A549 (cell line): ENCODE results near the gene ARHGEF1. TPM values are rescaled to one million over a fixed set of nuclear protein-coding genes. Genes with fewer than 3 reads are reported as not detected.

Experiments used
- ATAC-seq, 2 experiments: fragments of 200-7000 bp in 1 of 2; fragments of >200 bp in 1 of 2; cut with Nextera tagmentation in 1 of 2; cut with Tn5 transposase in 1 of 2; 3 replicates each; pipeline versions ENCODE4 v1.8.0 to v1.9.1; 2018 to 2020; ENCODE audit warnings: mild to moderate bottlenecking in 1 of 2, moderate library complexity in 1 of 2
- CTCF ChIA-PET: fragments of 300-600 bp; sonication (Branson Sonifier 250); formaldehyde crosslinking; extraction: SDS; loops from one replicate; lab custom pipeline; 2021; ENCODE audit warnings: antibody characterized with exemption, inconsistent platforms; lab: Yijun Ruan, JAX
- POLR2A ChIA-PET: fragments of 350-600 bp; formaldehyde crosslinking; extraction: SDS; loops from one replicate; lab custom pipeline; 2021; ENCODE audit warnings: antibody characterized with exemption, inconsistent platforms; lab: Yijun Ruan, JAX
- DNase-seq, 2 experiments: peaks; one replicate each; pipeline versions ENCODE4 v3.0.0 to v3.0.0-alpha.2; 2011 to 2016; ENCODE audit warnings: low read depth in 1 of 2, low spot score in 1 of 2
- FAIRE-seq: peaks from 2 replicates; lab custom pipeline; 2011; peaks lifted over from hg19 to GRCh38; lab: Jason Lieb, UNC
- H3K27ac ChIP-seq, 2 experiments: fragments of >200 bp; sonication (Bioruptor Twin); formaldehyde crosslinking; 3 replicates each; pipeline ENCODE4 v1.5.1; 2016 to 2017
- H3K4me1 ChIP-seq: fragments of >200 bp; sonication (Bioruptor Twin); formaldehyde crosslinking; 3 replicates; pipeline ENCODE4 v1.6.1; 2016
- H3K4me2 ChIP-seq: fragments of >200 bp; sonication (Bioruptor Twin); formaldehyde crosslinking; 3 replicates; pipeline ENCODE4 v1.6.1; 2016
- H3K4me3 ChIP-seq: fragments of >200 bp; sonication (Bioruptor Twin); formaldehyde crosslinking; 3 replicates; pipeline ENCODE4 v1.5.1; 2016
- H3K9me3 ChIP-seq: fragments of >200 bp; sonication (Bioruptor Twin); formaldehyde crosslinking; 3 replicates; pipeline ENCODE4 v1.6.1; 2016
- ATOH8 ChIP-seq: fragments of 250-450 bp; sonication (Bioruptor Pico); IDR thresholded peaks from 2 replicates; pipeline ENCODE4 v1.5.0; 2020; ENCODE audit warnings: low read depth, mild to moderate bottlenecking, moderate library complexity
- CBX8 ChIP-seq: fragments of 200-600 bp; sonication (generic); IDR thresholded peaks from 2 replicates; pipeline ENCODE4 v1.6.1; 2016
- CHD2 ChIP-seq: fragments of 150-350 bp; IDR thresholded peaks from 2 replicates; pipeline ENCODE4 v1.6.1; 2014; ENCODE audit warnings: low read length; ENCODE audit not compliant: partially characterized antibody
- E2F6 ChIP-seq: IDR thresholded peaks from 2 replicates; pipeline ENCODE4 v1.6.1; 2012; ENCODE audit warnings: low read depth, borderline replicate concordance
- EHMT2 ChIP-seq: fragments of 200-600 bp; sonication (generic); IDR thresholded peaks from 2 replicates; pipeline ENCODE4 v1.6.1; 2016; ENCODE audit warnings: antibody characterized with exemption, low read depth, mild to moderate bottlenecking, moderate library complexity
- FOSB ChIP-seq: fragments of 250-450 bp; sonication (Bioruptor Pico); IDR thresholded peaks from 2 replicates; pipeline ENCODE4 v1.5.0; 2020; ENCODE audit warnings: mild to moderate bottlenecking, moderate library complexity
- HDAC2 ChIP-seq: fragments of 200-600 bp; sonication (generic); IDR thresholded peaks from 2 replicates; pipeline ENCODE4 v1.6.1; 2016
- HEYL ChIP-seq: fragments of 250-450 bp; sonication (Bioruptor Pico); IDR thresholded peaks from 2 replicates; pipeline ENCODE4 v1.8.0; 2021; ENCODE audit warnings: mild to moderate bottlenecking, moderate library complexity
- HOXA7 ChIP-seq: fragments of 250-450 bp; sonication (Bioruptor Pico); IDR thresholded peaks from 2 replicates; pipeline ENCODE4 v1.5.0; 2020; ENCODE audit warnings: mild to moderate bottlenecking, moderate library complexity
- JUNB ChIP-seq: fragments of >200 bp; sonication (Bioruptor Twin); formaldehyde crosslinking; IDR thresholded peaks from 2 replicates; pipeline ENCODE4 v1.6.1; 2016
- NR3C1 ChIP-seq: fragments of >200 bp; sonication (Bioruptor Twin); formaldehyde crosslinking; IDR thresholded peaks from 3 replicates; pipeline ENCODE4 v1.6.1; 2017
- PHF8 ChIP-seq: fragments of 200-600 bp; sonication (generic); IDR thresholded peaks from 2 replicates; pipeline ENCODE4 v1.6.1; 2016; ENCODE audit warnings: low read depth, mild to moderate bottlenecking, antibody characterized with exemption, moderate library complexity, borderline replicate concordance
- POLR2AphosphoS2 ChIP-seq: conservative IDR thresholded peaks from 2 replicates; pipeline ENCODE4 v1.6.1; 2012; ENCODE audit warnings: low read length, improper control_type of control experiment, inconsistent platforms
- RARB ChIP-seq: fragments of 250-450 bp; sonication (Bioruptor Pico); IDR thresholded peaks from 2 replicates; pipeline ENCODE4 v1.8.0; 2021; ENCODE audit warnings: mild to moderate bottlenecking, moderate library complexity
- REST ChIP-seq: fragments of 200-600 bp; sonication (generic); IDR thresholded peaks from 2 replicates; pipeline ENCODE4 v1.6.1; 2016; ENCODE audit warnings: antibody characterized with exemption, mild to moderate bottlenecking, moderate library complexity
- SMC3 ChIP-seq: fragments of >200 bp; sonication (Bioruptor Twin); formaldehyde crosslinking; IDR thresholded peaks from 3 replicates; pipeline ENCODE4 v1.6.1; 2018; ENCODE audit warnings: inconsistent platforms
- TFCP2L1 ChIP-seq: fragments of 250-450 bp; sonication (Bioruptor Pico); IDR thresholded peaks from 2 replicates; pipeline ENCODE4 v1.5.0; 2021; ENCODE audit warnings: mild to moderate bottlenecking
- USF2 ChIP-seq: fragments of 450-650 bp; IDR thresholded peaks from 2 replicates; pipeline ENCODE4 v1.6.1; 2014; ENCODE audit warnings: antibody characterized with exemption
- ZNF302 ChIP-seq: fragments of 250-450 bp; sonication (Bioruptor Pico); IDR thresholded peaks from 2 replicates; pipeline ENCODE4 v1.9.0; 2021; ENCODE audit warnings: inconsistent platforms, mild to moderate bottlenecking, moderate library complexity
- WGBS: methylation state at CpG from one replicate; pipeline ENCODE4 v1.1.6; 2017; ENCODE audit errors: missing lambda C conversion rate; 5-methylcytosine and 5-hydroxymethylcytosine counted together
- polyA plus RNA-seq, 4 experiments: library from polyadenylated mRNA; depleted of rRNA in 3 of 4; stranded (reverse); fragments of >200 nt; fragmentation: RNase III in 1 of 4; extraction: RNeasy Plus Mini Kit Qiagen cat#74134 plus additional on column Dnase treatment in 1 of 4; gene quantifications; 2 replicates in 3 of 4; 3 replicates in 1 of 4; pipeline ENCODE4 v1.2.3, GENCODE V29; 2011 to 2017
- TF ChIP-seq, protein P1 (sequence below): fragments of >200 bp; sonication (Bioruptor Twin); formaldehyde crosslinking; IDR thresholded peaks from 3 replicates; pipeline ENCODE4 v1.6.1; 2016

Gene ARHGEF1
- polyA plus RNA-seq, 2 of the 4 experiments (the other 2 are of a cell fraction): 38.0 to 84.2 TPM

- no peak for FAIRE-seq
- 77% methylated on average over 19 of the region's 19 CpGs for WGBS
Measured at GRCh38 chr19:41847351-41848105, 35.5 kb upstream of the ARHGEF1 start.

More at GRCh38 chr19:41847351-41848105, 35.5 kb upstream of the ARHGEF1 start:
- ChIA-PET CTCF (interaction anchor here (0.6 to 16.4 kb wide), 11 partner anchors 8 to 417 kb away, joined by 3 to 243 read pairs (median 6); partner anchors contain the start of gene RPS19), POLR2A (interaction anchor here (3.5 kb wide), 1 partner anchor 12 kb away, joined by 17 read pairs; the partner anchor contains the start of gene RPS19)
- ATAC-seq (no peak), DNase-seq (no peak)
- H3K27ac ChIP-seq: no peak overlapping the region
- no peak for TF ChIP-seq PHF8
- no peak for TF ChIP-seq CBX8
- TF ChIP-seq ZNF302 (CRISPR knock-in tag): no peak
- no peak for TF ChIP-seq HEYL (CRISPR knock-in tag)
- TF ChIP-seq HDAC2: no peak
- no peak for TF ChIP-seq SMC3
- no peak for TF ChIP-seq E2F6
- no peak for TF ChIP-seq ATOH8 (CRISPR knock-in tag)
- no peak for TF ChIP-seq JUNB
- TF ChIP-seq RARB (CRISPR knock-in tag): no peak
- TF ChIP-seq TFCP2L1 (CRISPR knock-in tag): no peak
- TF ChIP-seq EHMT2: no peak
- no peak for TF ChIP-seq CHD2
- TF ChIP-seq, protein P1, sequence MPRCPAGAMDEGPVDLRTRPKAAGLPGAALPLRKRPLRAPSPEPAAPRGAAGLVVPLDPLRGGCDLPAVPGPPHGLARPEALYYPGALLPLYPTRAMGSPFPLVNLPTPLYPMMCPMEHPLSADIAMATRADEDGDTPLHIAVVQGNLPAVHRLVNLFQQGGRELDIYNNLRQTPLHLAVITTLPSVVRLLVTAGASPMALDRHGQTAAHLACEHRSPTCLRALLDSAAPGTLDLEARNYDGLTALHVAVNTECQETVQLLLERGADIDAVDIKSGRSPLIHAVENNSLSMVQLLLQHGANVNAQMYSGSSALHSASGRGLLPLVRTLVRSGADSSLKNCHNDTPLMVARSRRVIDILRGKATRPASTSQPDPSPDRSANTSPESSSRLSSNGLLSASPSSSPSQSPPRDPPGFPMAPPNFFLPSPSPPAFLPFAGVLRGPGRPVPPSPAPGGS: no peak
- no peak for TF ChIP-seq NR3C1
- TF ChIP-seq USF2: no peak
- TF ChIP-seq REST: no peak
- no peak for TF ChIP-seq POLR2AphosphoS2
- no peak for TF ChIP-seq FOSB
- no peak for TF ChIP-seq HOXA7 (CRISPR knock-in tag)
- no peaks in the 10 kb centered on the region for H3K9me3 ChIP-seq
- H3K4me1 ChIP-seq: no peaks in the 10 kb centered on the region
- no peak overlapping the region for H3K4me2 ChIP-seq
- H3K4me3 ChIP-seq: no peak overlapping the region
